ENCODE measurements around the gene MAP3K2. TPM values are rescaled to one million over a fixed set of nuclear protein-coding genes. Genes with fewer than 3 reads are reported as not detected.

Gene MAP3K2
- total and polyA plus RNA-seq, 2 of the 8 experiments (the other 6 are each of a cell fraction or from before 2014, with no cell fraction given), result 2.0 to 23.2 TPM

DNA sequence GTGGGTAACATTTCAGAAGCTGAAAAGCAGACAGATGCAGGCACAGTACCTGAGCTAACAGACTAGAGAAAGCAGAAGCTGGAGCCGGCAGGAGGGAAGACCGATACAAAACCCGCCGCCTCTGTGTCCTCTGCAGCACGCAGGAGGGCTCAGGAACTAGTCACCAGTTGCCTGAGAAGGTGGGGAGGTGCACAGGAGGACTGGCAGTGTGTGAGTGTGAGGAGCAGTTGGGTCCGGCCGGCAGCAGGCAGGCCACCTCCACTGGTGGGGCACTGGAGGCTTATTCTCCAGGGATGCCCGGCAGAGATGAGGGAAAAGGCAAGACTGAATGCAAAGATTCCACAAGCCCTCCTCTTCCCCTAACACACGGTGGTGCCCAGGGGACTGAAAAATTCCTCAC, 112.0 kb downstream of the MAP3K2 start (continued):
- TF ChIP-seq SIN3A (conservative IDR thresholded peaks at IDR 0.05 in 1 of 2, IDR thresholded peaks at IDR 0.05 in 1 of 2; ENCODE audit: low read depth in 1 of 2, low read length in 2 of 2) (no peak), RBBP5 (IDR thresholded peaks at IDR 0.05; ENCODE audit: borderline replicate concordance, low read depth, low read length) (no peak), SP4 (IDR thresholded peaks at IDR 0.05; ENCODE audit: low read length) (no peak), SAP30 (IDR thresholded peaks at IDR 0.05; ENCODE audit: insufficient read depth, insufficient replicate concordance, low read length) (no peak), NRF1 (IDR thresholded peaks at IDR 0.05; ENCODE audit: low read depth, low read length) (no peak), CBX5 (IDR thresholded peaks at IDR 0.05; ENCODE audit: low read depth, low read length) (no peak)
- TF ChIP-seq, protein P1, sequence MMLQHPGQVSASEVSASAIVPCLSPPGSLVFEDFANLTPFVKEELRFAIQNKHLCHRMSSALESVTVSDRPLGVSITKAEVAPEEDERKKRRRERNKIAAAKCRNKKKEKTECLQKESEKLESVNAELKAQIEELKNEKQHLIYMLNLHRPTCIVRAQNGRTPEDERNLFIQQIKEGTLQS (IDR thresholded peaks at IDR 0.05; ENCODE audit: insufficient read depth, low read depth, low read length), result no peak
